ENCODE data around the gene GNG11. TPM values are rescaled to one million over a fixed set of nuclear protein-coding genes. Genes with fewer than 3 reads are reported as not detected.
"Not testable (repeated sequence)": the region's sequence is repeated elsewhere in the genome, so short reads cannot be mapped to it uniquely, and the experiment has no call there.

The GNG11 gene
- total RNA-seq, 4 donors from 2014 or later, result 10.7 to 43.4 (median 26.3) TPM

GRCh38 chr7:93914581-93915066 is 6.9 kb upstream of the GNG11 start:
- no peak for DNase-seq
- no peaks in the 10 kb centered on the region for H3K36me3 ChIP-seq
- H3K27me3 ChIP-seq, result no peaks in the 10 kb centered on the region
- WGBS, 2 donors, result 59 to 72% methylated on average over 7 of the region's 7 CpGs
- no peaks in the 10 kb centered on the region for H3K4me1 ChIP-seq
- TF ChIP-seq POLR2A (IDR thresholded peaks at IDR 0.05) (no peak), CTCF (IDR thresholded peaks at IDR 0.05) (no peak)
- no peaks in the 10 kb centered on the region for H3K9me3 ChIP-seq
- no peak overlapping the region for H3K4me3 ChIP-seq (replicated peaks in 1 of 3)
- peak overlapping the region in 1 of 3 donors; percentile 47 for H3K27ac ChIP-seq
- intact Hi-C loops (cut with DNase I), result no loop called here

DNA sequence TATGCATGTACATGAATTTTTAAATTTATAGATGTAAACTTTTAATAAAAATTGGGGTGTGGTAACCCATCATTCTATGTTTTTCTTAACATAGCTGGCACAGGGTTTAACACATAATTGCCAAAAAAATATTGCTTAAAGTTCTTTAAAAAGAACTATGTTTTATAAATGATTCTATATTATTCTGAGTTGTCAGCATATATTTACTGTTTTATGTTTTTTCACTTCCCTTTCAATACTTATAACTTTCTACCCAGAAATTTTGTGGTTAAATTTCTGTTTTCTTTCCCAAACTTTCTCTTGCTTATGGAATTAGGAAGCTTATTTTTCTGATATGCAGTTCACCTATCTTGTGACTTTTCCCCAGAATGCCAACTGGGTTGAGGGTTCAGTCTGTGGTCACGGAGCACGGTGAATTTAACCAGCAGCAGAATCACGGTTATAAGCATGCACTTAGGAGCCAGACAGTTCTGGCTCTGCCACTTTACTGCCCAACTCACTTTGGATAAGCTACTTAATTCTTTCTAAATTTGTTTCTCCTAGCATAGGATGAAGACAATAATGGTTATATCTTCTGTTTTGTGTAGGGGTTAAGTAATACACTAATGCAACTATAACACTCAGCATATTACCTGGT is 6.2 kb upstream of the GNG11 start:
- intact Hi-C loops (cut with DNase I); H3K27ac ChIP-seq; DNase-seq; H3K4me1 ChIP-seq; H3K27me3 ChIP-seq; H3K36me3 ChIP-seq; H3K4me3 ChIP-seq (replicated peaks in 1 of 3); H3K9me3 ChIP-seq: not testable (repeated sequence)
- 60 to 62% methylated on average over 3 of the region's 3 CpGs for WGBS, 2 donors

DNA sequence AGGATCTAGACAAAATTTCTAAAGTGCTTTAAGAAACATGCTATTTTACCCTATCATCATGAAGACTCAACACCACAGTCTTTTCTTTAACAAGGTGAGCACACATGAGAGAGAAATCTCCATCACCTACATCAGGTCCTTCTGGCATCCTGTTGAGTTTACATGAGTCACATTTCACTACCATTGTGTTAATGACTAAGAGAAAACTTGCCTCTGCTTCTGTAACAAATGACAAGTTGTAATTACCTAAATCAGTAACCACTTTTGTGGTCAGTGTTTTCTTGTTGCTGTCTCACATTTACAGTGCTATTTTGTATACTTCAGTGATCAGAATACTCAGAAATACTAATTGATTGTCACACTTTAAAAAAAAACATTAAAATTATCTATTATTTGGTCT is 5.6 kb upstream of the GNG11 start:
- H3K36me3 ChIP-seq; intact Hi-C loops (cut with DNase I); H3K27me3 ChIP-seq; H3K9me3 ChIP-seq; H3K27ac ChIP-seq; DNase-seq; H3K4me1 ChIP-seq; H3K4me3 ChIP-seq (replicated peaks in 1 of 3): not testable (repeated sequence)

- H3K4me1 ChIP-seq; H3K36me3 ChIP-seq; DNase-seq; H3K4me3 ChIP-seq (replicated peaks in 1 of 3); H3K27ac ChIP-seq; intact Hi-C loops (cut with DNase I); H3K9me3 ChIP-seq; H3K27me3 ChIP-seq: not testable (repeated sequence)
- WGBS, 2 donors, result 80 to 84% methylated on average over 4 of the region's 4 CpGs
Observed at GRCh38 chr7:93916315-93916714, 5.2 kb upstream of the GNG11 start.

GRCh38 chr7:93920496-93921182 is 896 bp upstream of the GNG11 start:
- DNase-seq, result no peak
- H3K9me3 ChIP-seq, result no peaks in the 10 kb centered on the region
- H3K4me1 ChIP-seq, result no peaks in the 10 kb centered on the region
- no peaks in the 10 kb centered on the region for H3K36me3 ChIP-seq
- H3K4me3 ChIP-seq (replicated peaks in 1 of 3), result no peak overlapping the region
- TF ChIP-seq CTCF (IDR thresholded peaks at IDR 0.05), result no peak
- no peak for TF ChIP-seq POLR2A (IDR thresholded peaks at IDR 0.05)
- H3K27ac ChIP-seq, result peak overlapping the region; percentile 83 to 92 (median 84)
- no peaks in the 10 kb centered on the region for H3K27me3 ChIP-seq
- intact Hi-C loops (cut with DNase I), result no loop called here
- 73 to 76% methylated on average over 6 of the region's 6 CpGs for WGBS, 2 donors

- H3K9me3 ChIP-seq, result no peaks in the 10 kb centered on the region
- peak overlapping the region; percentile 83 to 92 (median 84) for H3K27ac ChIP-seq
- no peaks in the 10 kb centered on the region for H3K27me3 ChIP-seq
- DNase-seq, result no peak
- H3K4me1 ChIP-seq, result no peaks in the 10 kb centered on the region
- peak overlapping the region in 1 of 3 donors; percentile 44 for H3K4me3 ChIP-seq (replicated peaks in 1 of 3)
- intact Hi-C loops (cut with DNase I), result no loop called here
- WGBS, 2 donors, result 72 to 73% methylated on average over 8 of the region's 8 CpGs
- H3K36me3 ChIP-seq, result no peaks in the 10 kb centered on the region
- no peak for TF ChIP-seq CTCF (IDR thresholded peaks at IDR 0.05)
- TF ChIP-seq POLR2A (IDR thresholded peaks at IDR 0.05), result no peak
Observed at GRCh38 chr7:93921186-93921585, 349 bp upstream of the GNG11 start.

All from thyroid gland (tissue), 4 donors.